ENCODE data around the gene TANC1. TPM values are rescaled to one million over a fixed set of nuclear protein-coding genes. Genes with fewer than 3 reads are reported as not detected.

Gene TANC1
- polyA plus RNA-seq, 1 donor from 2014 or later: 0.37 TPM

DNA sequence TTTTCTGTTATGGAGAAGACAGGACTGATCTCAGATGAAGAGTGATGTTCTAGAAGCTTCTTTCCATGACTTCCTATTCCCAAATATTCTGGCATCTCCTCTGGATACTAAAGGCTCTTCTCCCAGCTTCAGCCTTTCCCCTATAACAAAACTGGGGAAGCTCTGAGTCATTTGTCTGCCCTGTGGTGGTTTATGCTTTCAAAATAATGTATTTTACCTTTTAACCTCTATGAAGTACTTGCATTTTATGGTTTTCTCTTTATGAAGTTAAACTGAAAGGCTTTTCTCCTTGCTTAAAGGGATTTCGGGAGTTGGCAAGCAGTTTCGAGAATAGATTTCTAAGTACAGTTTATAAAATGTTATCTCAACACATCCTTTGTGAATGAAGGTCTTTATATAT lies 104.4 kb downstream of the TANC1 start:
- no peaks in the 10 kb centered on the region for H3K79me2 ChIP-seq (replicated peaks; ENCODE audit: insufficient read depth, low read length)
- no peak overlapping the region for H3K27ac ChIP-seq (ENCODE audit: low read length)
- no peaks in the 10 kb centered on the region for H3K9me2 ChIP-seq (ENCODE audit: insufficient read depth, low read length)
- no peak overlapping the region for H3K9ac ChIP-seq (ENCODE audit: low read length)
- no peak overlapping the region for H3K4me3 ChIP-seq (ENCODE audit: low read length)
- H3K27me3 ChIP-seq (ENCODE audit: insufficient read depth, low read depth, low read length): no peaks in the 10 kb centered on the region
- TF ChIP-seq SMC3 (conservative IDR thresholded peaks at IDR 0.05; ENCODE audit: poor library complexity): no peak
- H3K36me3 ChIP-seq (ENCODE audit: insufficient read depth, low read length): no peaks in the 10 kb centered on the region
- no peaks in the 10 kb centered on the region for H3K9me3 ChIP-seq (ENCODE audit: low read length)
- H2AFZ ChIP-seq (ENCODE audit: low read depth, low read length): no peak overlapping the region
- no peaks in the 10 kb centered on the region for H3F3A ChIP-seq (ENCODE audit: insufficient read depth, low read length, poor library complexity, severe bottlenecking)
- H4K20me1 ChIP-seq (ENCODE audit: insufficient read depth): no peaks in the 10 kb centered on the region
- H3K4me2 ChIP-seq (ENCODE audit: low read length): no peak overlapping the region

DNA sequence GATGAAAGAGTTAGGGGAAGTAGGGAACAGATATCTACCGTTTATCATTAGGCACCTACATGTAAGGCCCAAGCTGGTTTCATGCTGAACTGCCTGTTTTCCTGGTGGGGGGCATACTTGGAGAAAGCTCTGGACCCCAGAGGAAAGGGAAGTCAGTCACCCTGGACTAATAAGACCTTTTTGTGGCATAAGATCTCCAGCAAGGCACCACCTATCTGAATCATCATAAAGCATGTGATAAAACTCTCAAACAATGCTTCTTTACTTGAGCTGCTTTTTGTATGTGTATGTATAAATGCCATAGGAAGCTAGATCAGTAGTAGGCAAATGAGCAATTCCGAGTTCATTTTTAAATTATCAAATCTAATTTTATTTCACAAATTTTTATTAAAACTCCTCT lies 104.8 kb downstream of the TANC1 start:
- Histone ChIP-seq H3K4me2 (ENCODE audit: low read length) (no peak overlapping the region), H3K27ac (ENCODE audit: low read length) (no peak overlapping the region), H3K27me3 (ENCODE audit: insufficient read depth, low read depth, low read length) (no peaks in the 10 kb centered on the region), H2AFZ (ENCODE audit: low read depth, low read length) (no peak overlapping the region), H3K9ac (ENCODE audit: low read length) (no peak overlapping the region), H3K9me2 (ENCODE audit: insufficient read depth, low read length) (no peaks in the 10 kb centered on the region), H3K9me3 (ENCODE audit: low read length) (no peaks in the 10 kb centered on the region), H3F3A (ENCODE audit: insufficient read depth, low read length, poor library complexity, severe bottlenecking) (no peaks in the 10 kb centered on the region), H4K20me1 (ENCODE audit: insufficient read depth) (no peaks in the 10 kb centered on the region), H3K79me2 (replicated peaks; ENCODE audit: insufficient read depth, low read length) (no peaks in the 10 kb centered on the region), H3K4me3 (ENCODE audit: low read length) (no peak overlapping the region), H3K36me3 (ENCODE audit: insufficient read depth, low read length) (no peaks in the 10 kb centered on the region)
- TF ChIP-seq MXI1 (conservative IDR thresholded peaks at IDR 0.05; ENCODE audit: poor library complexity, severe bottlenecking): no peak
- TF ChIP-seq SMC3 (conservative IDR thresholded peaks at IDR 0.05; ENCODE audit: poor library complexity): no peak
- no peak for TF ChIP-seq TAF1 (IDR thresholded peaks at IDR 0.05; ENCODE audit: low read depth)
- no peak for TF ChIP-seq RAD21 (conservative IDR thresholded peaks at IDR 0.05)
- TF ChIP-seq, protein P1, sequence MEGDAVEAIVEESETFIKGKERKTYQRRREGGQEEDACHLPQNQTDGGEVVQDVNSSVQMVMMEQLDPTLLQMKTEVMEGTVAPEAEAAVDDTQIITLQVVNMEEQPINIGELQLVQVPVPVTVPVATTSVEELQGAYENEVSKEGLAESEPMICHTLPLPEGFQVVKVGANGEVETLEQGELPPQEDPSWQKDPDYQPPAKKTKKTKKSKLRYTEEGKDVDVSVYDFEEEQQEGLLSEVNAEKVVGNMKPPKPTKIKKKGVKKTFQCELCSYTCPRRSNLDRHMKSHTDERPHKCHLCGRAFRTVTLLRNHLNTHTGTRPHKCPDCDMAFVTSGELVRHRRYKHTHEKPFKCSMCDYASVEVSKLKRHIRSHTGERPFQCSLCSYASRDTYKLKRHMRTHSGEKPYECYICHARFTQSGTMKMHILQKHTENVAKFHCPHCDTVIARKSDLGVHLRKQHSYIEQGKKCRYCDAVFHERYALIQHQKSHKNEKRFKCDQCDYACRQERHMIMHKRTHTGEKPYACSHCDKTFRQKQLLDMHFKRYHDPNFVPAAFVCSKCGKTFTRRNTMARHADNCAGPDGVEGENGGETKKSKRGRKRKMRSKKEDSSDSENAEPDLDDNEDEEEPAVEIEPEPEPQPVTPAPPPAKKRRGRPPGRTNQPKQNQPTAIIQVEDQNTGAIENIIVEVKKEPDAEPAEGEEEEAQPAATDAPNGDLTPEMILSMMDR (IDR thresholded peaks at IDR 0.05; ENCODE audit: poor library complexity, severe bottlenecking): no peak
- TF ChIP-seq EZH2 (IDR thresholded peaks at IDR 0.05; ENCODE audit: borderline replicate concordance, insufficient read depth, low read length, poor library complexity, severe bottlenecking): no peak
- TF ChIP-seq, protein P2, sequence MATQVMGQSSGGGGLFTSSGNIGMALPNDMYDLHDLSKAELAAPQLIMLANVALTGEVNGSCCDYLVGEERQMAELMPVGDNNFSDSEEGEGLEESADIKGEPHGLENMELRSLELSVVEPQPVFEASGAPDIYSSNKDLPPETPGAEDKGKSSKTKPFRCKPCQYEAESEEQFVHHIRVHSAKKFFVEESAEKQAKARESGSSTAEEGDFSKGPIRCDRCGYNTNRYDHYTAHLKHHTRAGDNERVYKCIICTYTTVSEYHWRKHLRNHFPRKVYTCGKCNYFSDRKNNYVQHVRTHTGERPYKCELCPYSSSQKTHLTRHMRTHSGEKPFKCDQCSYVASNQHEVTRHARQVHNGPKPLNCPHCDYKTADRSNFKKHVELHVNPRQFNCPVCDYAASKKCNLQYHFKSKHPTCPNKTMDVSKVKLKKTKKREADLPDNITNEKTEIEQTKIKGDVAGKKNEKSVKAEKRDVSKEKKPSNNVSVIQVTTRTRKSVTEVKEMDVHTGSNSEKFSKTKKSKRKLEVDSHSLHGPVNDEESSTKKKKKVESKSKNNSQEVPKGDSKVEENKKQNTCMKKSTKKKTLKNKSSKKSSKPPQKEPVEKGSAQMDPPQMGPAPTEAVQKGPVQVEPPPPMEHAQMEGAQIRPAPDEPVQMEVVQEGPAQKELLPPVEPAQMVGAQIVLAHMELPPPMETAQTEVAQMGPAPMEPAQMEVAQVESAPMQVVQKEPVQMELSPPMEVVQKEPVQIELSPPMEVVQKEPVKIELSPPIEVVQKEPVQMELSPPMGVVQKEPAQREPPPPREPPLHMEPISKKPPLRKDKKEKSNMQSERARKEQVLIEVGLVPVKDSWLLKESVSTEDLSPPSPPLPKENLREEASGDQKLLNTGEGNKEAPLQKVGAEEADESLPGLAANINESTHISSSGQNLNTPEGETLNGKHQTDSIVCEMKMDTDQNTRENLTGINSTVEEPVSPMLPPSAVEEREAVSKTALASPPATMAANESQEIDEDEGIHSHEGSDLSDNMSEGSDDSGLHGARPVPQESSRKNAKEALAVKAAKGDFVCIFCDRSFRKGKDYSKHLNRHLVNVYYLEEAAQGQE (IDR thresholded peaks at IDR 0.05; ENCODE audit: borderline replicate concordance): no peak
- TF ChIP-seq EP300 (conservative IDR thresholded peaks at IDR 0.05; ENCODE audit: poor library complexity, severe bottlenecking): no peak
- TF ChIP-seq POLR2AphosphoS5 (IDR thresholded peaks at IDR 0.05): no peak

DNA sequence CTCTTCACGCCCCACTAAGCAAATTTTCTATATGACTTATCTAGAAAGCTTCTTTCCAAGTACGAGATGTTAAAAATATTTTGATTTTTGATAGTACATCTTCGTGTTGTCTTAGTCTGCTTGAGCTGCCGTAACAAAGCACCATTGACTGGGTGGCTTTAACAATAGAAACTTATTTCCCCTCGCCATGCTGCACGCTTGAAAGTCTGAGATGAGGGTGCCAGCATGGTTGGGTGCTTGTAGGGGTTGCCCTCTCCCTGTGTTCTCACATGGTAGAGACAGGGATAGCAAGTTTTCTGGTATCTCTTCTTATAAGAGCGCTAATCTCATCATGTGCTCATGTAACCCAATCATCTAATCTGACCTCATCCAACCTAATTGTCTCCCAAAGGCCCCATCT lies 106.2 kb downstream of the TANC1 start:
- no peaks in the 10 kb centered on the region for H3K9me2 ChIP-seq (ENCODE audit: insufficient read depth, low read length)
- H3K36me3 ChIP-seq (ENCODE audit: insufficient read depth, low read length): no peaks in the 10 kb centered on the region
- H3K9me3 ChIP-seq (ENCODE audit: low read length): no peaks in the 10 kb centered on the region
- TF ChIP-seq EZH2 (IDR thresholded peaks at IDR 0.05; ENCODE audit: borderline replicate concordance, insufficient read depth, low read length, poor library complexity, severe bottlenecking) (no peak), SMC3 (conservative IDR thresholded peaks at IDR 0.05; ENCODE audit: poor library complexity) (no peak), EP300 (conservative IDR thresholded peaks at IDR 0.05; ENCODE audit: poor library complexity, severe bottlenecking) (no peak), POLR2AphosphoS5 (IDR thresholded peaks at IDR 0.05) (no peak), TAF1 (IDR thresholded peaks at IDR 0.05; ENCODE audit: low read depth) (no peak), RAD21 (conservative IDR thresholded peaks at IDR 0.05) (no peak), MXI1 (conservative IDR thresholded peaks at IDR 0.05; ENCODE audit: poor library complexity, severe bottlenecking) (no peak)
- TF ChIP-seq, protein P1 (IDR thresholded peaks at IDR 0.05; ENCODE audit: poor library complexity, severe bottlenecking): no peak
- TF ChIP-seq, protein P2 (IDR thresholded peaks at IDR 0.05; ENCODE audit: borderline replicate concordance): no peak
- no peak overlapping the region for H3K9ac ChIP-seq (ENCODE audit: low read length)
- no peak overlapping the region for H2AFZ ChIP-seq (ENCODE audit: low read depth, low read length)
- H3K27me3 ChIP-seq (ENCODE audit: insufficient read depth, low read depth, low read length): no peaks in the 10 kb centered on the region
- H3F3A ChIP-seq (ENCODE audit: insufficient read depth, low read length, poor library complexity, severe bottlenecking): no peaks in the 10 kb centered on the region
- H3K4me3 ChIP-seq (ENCODE audit: low read length): no peak overlapping the region
- no peak overlapping the region for H3K27ac ChIP-seq (ENCODE audit: low read length)
- H3K79me2 ChIP-seq (replicated peaks; ENCODE audit: insufficient read depth, low read length): no peaks in the 10 kb centered on the region
- H4K20me1 ChIP-seq (ENCODE audit: insufficient read depth): no peaks in the 10 kb centered on the region
- no peak overlapping the region for H3K4me2 ChIP-seq (ENCODE audit: low read length)

Data from neural cell (in vitro differentiated cells).